ENCODE measurements around the gene CIDEC. TPM values are rescaled to one million over a fixed set of nuclear protein-coding genes. Genes with fewer than 3 reads are reported as not detected.

CIDEC gene
- total and polyA plus RNA-seq, 2 of the 13 experiments (the other 11 are each of a cell fraction or from before 2014, with no cell fraction given), result 2.5 to 10.4 TPM

DNA sequence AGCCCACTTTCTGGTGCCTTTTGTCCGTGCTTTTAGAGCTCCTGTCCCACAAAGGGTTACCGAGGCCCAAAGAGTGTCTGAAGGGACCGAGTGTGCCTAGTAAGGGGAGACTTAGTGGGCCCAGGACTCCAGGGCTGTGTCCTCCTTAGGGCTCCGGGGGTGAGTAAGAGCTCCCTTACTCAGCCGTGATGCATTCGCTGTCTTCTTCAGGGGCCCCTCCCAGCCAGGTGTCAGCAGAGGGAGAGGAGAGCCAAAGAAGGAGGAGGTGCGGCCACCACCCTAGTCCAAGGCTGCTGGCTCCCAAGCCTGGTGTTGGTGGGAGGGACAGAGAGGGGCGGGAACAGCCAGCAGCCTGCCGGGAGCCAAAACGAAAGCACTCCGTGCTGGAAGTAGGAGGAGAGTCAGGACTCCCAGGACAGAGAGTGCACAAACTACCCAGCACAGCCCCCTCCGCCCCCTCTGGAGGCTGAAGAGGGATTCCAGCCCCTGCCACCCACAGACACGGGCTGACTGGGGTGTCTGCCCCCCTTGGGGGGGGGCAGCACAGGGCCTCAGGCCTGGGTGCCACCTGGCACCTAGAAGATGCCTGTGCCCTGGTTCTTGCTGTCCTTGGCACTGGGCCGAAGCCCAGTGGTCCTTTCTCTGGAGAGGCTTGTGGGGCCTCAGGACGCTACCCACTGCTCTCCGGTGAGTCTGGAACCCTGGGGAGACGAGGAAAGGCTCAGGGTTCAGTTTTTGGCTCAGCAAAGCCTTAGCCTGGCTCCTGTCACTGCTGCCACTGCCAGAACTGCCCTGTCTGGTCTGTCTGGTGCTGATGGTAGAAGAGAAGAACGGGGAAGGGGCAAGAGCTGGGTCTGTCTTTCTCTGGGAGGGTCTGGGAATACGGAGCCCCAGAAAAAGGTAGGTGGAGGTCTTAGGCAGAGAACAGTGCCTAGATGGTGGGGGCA is 37.0 kb upstream of the CIDEC start, which contains the start of gene IL17RC (continued):
- TF ChIP-seq, protein P1, sequence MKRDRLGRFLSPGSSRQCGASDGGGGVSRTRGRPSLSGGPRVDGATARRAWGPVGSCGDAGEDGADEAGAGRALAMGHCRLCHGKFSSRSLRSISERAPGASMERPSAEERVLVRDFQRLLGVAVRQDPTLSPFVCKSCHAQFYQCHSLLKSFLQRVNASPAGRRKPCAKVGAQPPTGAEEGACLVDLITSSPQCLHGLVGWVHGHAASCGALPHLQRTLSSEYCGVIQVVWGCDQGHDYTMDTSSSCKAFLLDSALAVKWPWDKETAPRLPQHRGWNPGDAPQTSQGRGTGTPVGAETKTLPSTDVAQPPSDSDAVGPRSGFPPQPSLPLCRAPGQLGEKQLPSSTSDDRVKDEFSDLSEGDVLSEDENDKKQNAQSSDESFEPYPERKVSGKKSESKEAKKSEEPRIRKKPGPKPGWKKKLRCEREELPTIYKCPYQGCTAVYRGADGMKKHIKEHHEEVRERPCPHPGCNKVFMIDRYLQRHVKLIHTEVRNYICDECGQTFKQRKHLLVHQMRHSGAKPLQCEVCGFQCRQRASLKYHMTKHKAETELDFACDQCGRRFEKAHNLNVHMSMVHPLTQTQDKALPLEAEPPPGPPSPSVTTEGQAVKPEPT (CRISPR knock-in tag; IDR thresholded peaks at IDR 0.05; ENCODE audit: low read depth), result no peak
- no peak for TF ChIP-seq SRSF9 (IDR thresholded peaks at IDR 0.05; ENCODE audit: borderline replicate concordance, insufficient read depth, low read depth, low read length, poor library complexity, severe bottlenecking)
- no peak for TF ChIP-seq NFE2 (CRISPR knock-in tag; IDR thresholded peaks at IDR 0.05)
- TF ChIP-seq, protein P2, sequence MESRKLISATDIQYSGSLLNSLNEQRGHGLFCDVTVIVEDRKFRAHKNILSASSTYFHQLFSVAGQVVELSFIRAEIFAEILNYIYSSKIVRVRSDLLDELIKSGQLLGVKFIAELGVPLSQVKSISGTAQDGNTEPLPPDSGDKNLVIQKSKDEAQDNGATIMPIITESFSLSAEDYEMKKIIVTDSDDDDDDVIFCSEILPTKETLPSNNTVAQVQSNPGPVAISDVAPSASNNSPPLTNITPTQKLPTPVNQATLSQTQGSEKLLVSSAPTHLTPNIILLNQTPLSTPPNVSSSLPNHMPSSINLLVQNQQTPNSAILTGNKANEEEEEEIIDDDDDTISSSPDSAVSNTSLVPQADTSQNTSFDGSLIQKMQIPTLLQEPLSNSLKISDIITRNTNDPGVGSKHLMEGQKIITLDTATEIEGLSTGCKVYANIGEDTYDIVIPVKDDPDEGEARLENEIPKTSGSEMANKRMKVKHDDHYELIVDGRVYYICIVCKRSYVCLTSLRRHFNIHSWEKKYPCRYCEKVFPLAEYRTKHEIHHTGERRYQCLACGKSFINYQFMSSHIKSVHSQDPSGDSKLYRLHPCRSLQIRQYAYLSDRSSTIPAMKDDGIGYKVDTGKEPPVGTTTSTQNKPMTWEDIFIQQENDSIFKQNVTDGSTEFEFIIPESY (CRISPR knock-in tag; IDR thresholded peaks at IDR 0.05), result no peak
- TF ChIP-seq ZNF17 (CRISPR knock-in tag; IDR thresholded peaks at IDR 0.05), result no peak
- no peak for TF ChIP-seq NRL (CRISPR knock-in tag; IDR thresholded peaks at IDR 0.05; ENCODE audit: borderline replicate concordance)
- TF ChIP-seq SMAD3 (CRISPR knock-in tag; IDR thresholded peaks at IDR 0.05), result no peak
- TF ChIP-seq, protein P3, sequence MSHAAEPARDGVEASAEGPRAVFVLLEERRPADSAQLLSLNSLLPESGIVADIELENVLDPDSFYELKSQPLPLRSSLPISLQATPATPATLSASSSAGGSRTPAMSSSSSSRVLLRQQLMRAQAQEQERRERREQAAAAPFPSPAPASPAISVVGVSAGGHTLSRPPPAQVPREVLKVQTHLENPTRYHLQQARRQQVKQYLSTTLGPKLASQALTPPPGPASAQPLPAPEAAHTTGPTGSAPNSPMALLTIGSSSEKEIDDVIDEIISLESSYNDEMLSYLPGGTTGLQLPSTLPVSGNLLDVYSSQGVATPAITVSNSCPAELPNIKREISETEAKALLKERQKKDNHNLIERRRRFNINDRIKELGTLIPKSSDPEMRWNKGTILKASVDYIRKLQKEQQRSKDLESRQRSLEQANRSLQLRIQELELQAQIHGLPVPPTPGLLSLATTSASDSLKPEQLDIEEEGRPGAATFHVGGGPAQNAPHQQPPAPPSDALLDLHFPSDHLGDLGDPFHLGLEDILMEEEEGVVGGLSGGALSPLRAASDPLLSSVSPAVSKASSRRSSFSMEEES (CRISPR knock-in tag; IDR thresholded peaks at IDR 0.05), result no peak
- no peak for TF ChIP-seq RBAK (CRISPR knock-in tag; IDR thresholded peaks at IDR 0.05)
- TF ChIP-seq GFI1 (CRISPR knock-in tag; IDR thresholded peaks at IDR 0.05; ENCODE audit: borderline replicate concordance), result no peak
- TF ChIP-seq, protein P4, sequence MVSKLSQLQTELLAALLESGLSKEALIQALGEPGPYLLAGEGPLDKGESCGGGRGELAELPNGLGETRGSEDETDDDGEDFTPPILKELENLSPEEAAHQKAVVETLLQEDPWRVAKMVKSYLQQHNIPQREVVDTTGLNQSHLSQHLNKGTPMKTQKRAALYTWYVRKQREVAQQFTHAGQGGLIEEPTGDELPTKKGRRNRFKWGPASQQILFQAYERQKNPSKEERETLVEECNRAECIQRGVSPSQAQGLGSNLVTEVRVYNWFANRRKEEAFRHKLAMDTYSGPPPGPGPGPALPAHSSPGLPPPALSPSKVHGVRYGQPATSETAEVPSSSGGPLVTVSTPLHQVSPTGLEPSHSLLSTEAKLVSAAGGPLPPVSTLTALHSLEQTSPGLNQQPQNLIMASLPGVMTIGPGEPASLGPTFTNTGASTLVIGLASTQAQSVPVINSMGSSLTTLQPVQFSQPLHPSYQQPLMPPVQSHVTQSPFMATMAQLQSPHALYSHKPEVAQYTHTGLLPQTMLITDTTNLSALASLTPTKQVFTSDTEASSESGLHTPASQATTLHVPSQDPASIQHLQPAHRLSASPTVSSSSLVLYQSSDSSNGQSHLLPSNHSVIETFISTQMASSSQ (IDR thresholded peaks at IDR 0.05; ENCODE audit: low read depth), result no peak
- TF ChIP-seq, protein P4 (CRISPR knock-in tag; IDR thresholded peaks at IDR 0.05; ENCODE audit: borderline replicate concordance), result no peak
- TF ChIP-seq HOXA5 (CRISPR knock-in tag; IDR thresholded peaks at IDR 0.05), result no peak
- TF ChIP-seq, protein P5, sequence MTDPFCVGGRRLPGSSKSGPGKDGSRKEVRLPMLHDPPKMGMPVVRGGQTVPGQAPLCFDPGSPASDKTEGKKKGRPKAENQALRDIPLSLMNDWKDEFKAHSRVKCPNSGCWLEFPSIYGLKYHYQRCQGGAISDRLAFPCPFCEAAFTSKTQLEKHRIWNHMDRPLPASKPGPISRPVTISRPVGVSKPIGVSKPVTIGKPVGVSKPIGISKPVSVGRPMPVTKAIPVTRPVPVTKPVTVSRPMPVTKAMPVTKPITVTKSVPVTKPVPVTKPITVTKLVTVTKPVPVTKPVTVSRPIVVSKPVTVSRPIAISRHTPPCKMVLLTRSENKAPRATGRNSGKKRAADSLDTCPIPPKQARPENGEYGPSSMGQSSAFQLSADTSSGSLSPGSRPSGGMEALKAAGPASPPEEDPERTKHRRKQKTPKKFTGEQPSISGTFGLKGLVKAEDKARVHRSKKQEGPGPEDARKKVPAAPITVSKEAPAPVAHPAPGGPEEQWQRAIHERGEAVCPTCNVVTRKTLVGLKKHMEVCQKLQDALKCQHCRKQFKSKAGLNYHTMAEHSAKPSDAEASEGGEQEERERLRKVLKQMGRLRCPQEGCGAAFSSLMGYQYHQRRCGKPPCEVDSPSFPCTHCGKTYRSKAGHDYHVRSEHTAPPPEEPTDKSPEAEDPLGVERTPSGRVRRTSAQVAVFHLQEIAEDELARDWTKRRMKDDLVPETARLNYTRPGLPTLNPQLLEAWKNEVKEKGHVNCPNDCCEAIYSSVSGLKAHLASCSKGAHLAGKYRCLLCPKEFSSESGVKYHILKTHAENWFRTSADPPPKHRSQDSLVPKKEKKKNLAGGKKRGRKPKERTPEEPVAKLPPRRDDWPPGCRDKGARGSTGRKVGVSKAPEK (CRISPR knock-in tag; IDR thresholded peaks at IDR 0.05; ENCODE audit: borderline replicate concordance), result no peak

Data from HepG2 (cell line).